Stimulated activated naive CD8-positive, alpha-beta T cell treated with anti-CD3 and anti-CD28 coated beads, Interleukin-15, Interleukin-2, amounts not matched to agents 100 ng/mL and 50 ng/mL, for 24 hours (primary cell): ENCODE data around the gene PSENEN.

Source experiments
- H3K27ac Mint-ChIP-seq: one replicate; pipeline ENCODE4 v1.8.0; 2021; ENCODE audit warnings: mild to moderate bottlenecking, mixed read lengths
- H3K27me3 Mint-ChIP-seq: one replicate; pipeline ENCODE4 v1.8.0; 2021; ENCODE audit warnings: mixed read lengths
- H3K36me3 Mint-ChIP-seq: one replicate; pipeline ENCODE4 v1.8.0; 2021; ENCODE audit warnings: low read depth, mixed read lengths
- H3K4me1 Mint-ChIP-seq: one replicate; pipeline ENCODE4 v1.8.0; 2021; ENCODE audit warnings: low read depth, mixed read lengths
- H3K4me3 Mint-ChIP-seq: one replicate; pipeline ENCODE4 v1.8.0; 2021; ENCODE audit warnings: mild to moderate bottlenecking, mixed read lengths
- H3K9me3 Mint-ChIP-seq: one replicate; pipeline ENCODE4 v1.8.0; 2021; ENCODE audit warnings: mixed read lengths

The PSENEN gene

GRCh38 chr19:35736913-35737886, 8.3 kb upstream of the PSENEN start:
- H3K27me3 Mint-ChIP-seq = no peaks in the 10 kb centered on the region
- peaks cover 44% of the 10 kb centered on the region for H3K36me3 Mint-ChIP-seq
- H3K4me3 Mint-ChIP-seq = no peak overlapping the region
- no peak overlapping the region for H3K27ac Mint-ChIP-seq
- H3K9me3 Mint-ChIP-seq = no peaks in the 10 kb centered on the region
- H3K4me1 Mint-ChIP-seq = peaks cover 18% of the 10 kb centered on the region

GRCh38 chr19:35738021-35738886, 7.2 kb upstream of the PSENEN start:
- Mint-ChIP-seq H3K27me3 (no peaks in the 10 kb centered on the region), H3K4me3 (no peak overlapping the region), H3K36me3 (peaks cover 51% of the 10 kb centered on the region), H3K4me1 (peaks cover 27% of the 10 kb centered on the region), H3K9me3 (no peaks in the 10 kb centered on the region), H3K27ac (no peak overlapping the region)

- Mint-ChIP-seq H3K4me3 (no peak overlapping the region), H3K9me3 (no peaks in the 10 kb centered on the region), H3K27me3 (no peaks in the 10 kb centered on the region), H3K36me3 (peaks cover 49% of the 10 kb centered on the region), H3K4me1 (peaks cover 33% of the 10 kb centered on the region), H3K27ac (no peak overlapping the region)
Measured at GRCh38 chr19:35738887-35739229, 6.6 kb upstream of the PSENEN start.

- H3K4me1 Mint-ChIP-seq = peaks cover 39% of the 10 kb centered on the region
Measured at GRCh38 chr19:35739275-35740107, 6.0 kb upstream of the PSENEN start.

GRCh38 chr19:35740108-35740422, 5.4 kb upstream of the PSENEN start:
- H3K4me3 Mint-ChIP-seq = peak overlapping the region; percentile 95
- peak overlapping the region; percentile 91 for H3K27ac Mint-ChIP-seq
- peaks cover 41% of the 10 kb centered on the region for H3K4me1 Mint-ChIP-seq
- H3K36me3 Mint-ChIP-seq = peaks cover 37% of the 10 kb centered on the region
- H3K27me3 Mint-ChIP-seq = no peaks in the 10 kb centered on the region
- no peaks in the 10 kb centered on the region for H3K9me3 Mint-ChIP-seq

More at GRCh38 chr19:35739275-35740107, 6.0 kb upstream of the PSENEN start:
- no peak overlapping the region for H3K27ac Mint-ChIP-seq
- peak overlapping the region; percentile 95 for H3K4me3 Mint-ChIP-seq
- H3K9me3 Mint-ChIP-seq = no peaks in the 10 kb centered on the region
- no peaks in the 10 kb centered on the region for H3K27me3 Mint-ChIP-seq
- H3K36me3 Mint-ChIP-seq = peaks cover 43% of the 10 kb centered on the region

- peak overlapping the region; percentile 95 for H3K4me3 Mint-ChIP-seq
- no peaks in the 10 kb centered on the region for H3K27me3 Mint-ChIP-seq
- H3K27ac Mint-ChIP-seq = peak overlapping the region; percentile 91
- H3K36me3 Mint-ChIP-seq = peaks cover 33% of the 10 kb centered on the region
- no peaks in the 10 kb centered on the region for H3K9me3 Mint-ChIP-seq
- H3K4me1 Mint-ChIP-seq = peaks cover 43% of the 10 kb centered on the region
Measured at GRCh38 chr19:35740423-35741202, 4.8 kb upstream of the PSENEN start.

GRCh38 chr19:35741203-35741515, 4.3 kb upstream of the PSENEN start:
- Mint-ChIP-seq H3K27me3 (no peaks in the 10 kb centered on the region), H3K4me1 (peaks cover 47% of the 10 kb centered on the region), H3K36me3 (peaks cover 30% of the 10 kb centered on the region), H3K4me3 (peak overlapping the region; percentile 95), H3K9me3 (no peaks in the 10 kb centered on the region), H3K27ac (peak overlapping the region; percentile 91)

- H3K4me1 Mint-ChIP-seq = peaks cover 52% of the 10 kb centered on the region
- no peaks in the 10 kb centered on the region for H3K27me3 Mint-ChIP-seq
- H3K36me3 Mint-ChIP-seq = peaks cover 24% of the 10 kb centered on the region
- H3K4me3 Mint-ChIP-seq = peak within 1 kb of the TSS; percentile 95
- no peaks in the 10 kb centered on the region for H3K9me3 Mint-ChIP-seq
- peak within 1 kb of the TSS; percentile 97 for H3K27ac Mint-ChIP-seq
Measured at GRCh38 chr19:35742121-35742724, 3.2 kb upstream of the PSENEN start, which contains the start of gene IGFLR1. Gene IGFLR1 (minus strand): TSS chr19:35742452. CDS start chr19:35741180, 1,272 bp downstream.

GRCh38 chr19:35743640-35744429, 1.6 kb upstream of the PSENEN start:
- Mint-ChIP-seq H3K4me1 (peaks cover 59% of the 10 kb centered on the region), H3K9me3 (no peaks in the 10 kb centered on the region), H3K27ac (peak overlapping the region; percentile 100), H3K36me3 (peaks cover 17% of the 10 kb centered on the region), H3K27me3 (no peaks in the 10 kb centered on the region), H3K4me3 (peak overlapping the region; percentile 95)

- Mint-ChIP-seq H3K4me1 (peaks cover 66% of the 10 kb centered on the region), H3K9me3 (no peaks in the 10 kb centered on the region), H3K27ac (peak overlapping the region; percentile 100), H3K27me3 (no peaks in the 10 kb centered on the region), H3K36me3 (peaks cover 15% of the 10 kb centered on the region), H3K4me3 (peak overlapping the region; percentile 95)
Measured at GRCh38 chr19:35744430-35745327, 772 bp upstream of the PSENEN start.

GRCh38 chr19:35746087-35746462, 624 bp downstream of the PSENEN start:
- Mint-ChIP-seq H3K27ac (peak overlapping the region; percentile 100), H3K4me3 (peak overlapping the region; percentile 95), H3K36me3 (peaks cover 13% of the 10 kb centered on the region), H3K9me3 (no peaks in the 10 kb centered on the region), H3K4me1 (peaks cover 72% of the 10 kb centered on the region), H3K27me3 (no peaks in the 10 kb centered on the region)

- H3K9me3 Mint-ChIP-seq = no peaks in the 10 kb centered on the region
- H3K4me1 Mint-ChIP-seq = peaks cover 72% of the 10 kb centered on the region
- H3K27me3 Mint-ChIP-seq = no peaks in the 10 kb centered on the region
- H3K36me3 Mint-ChIP-seq = peaks cover 12% of the 10 kb centered on the region
- H3K27ac Mint-ChIP-seq = peak overlapping the region; percentile 100
- H3K4me3 Mint-ChIP-seq = peak overlapping the region; percentile 95
Measured at GRCh38 chr19:35746531-35746930, 1.1 kb downstream of the PSENEN start.
